Liver (tissue), 9 donors: ENCODE measurements around the gene SHC4. TPM values are rescaled to one million over a fixed set of nuclear protein-coding genes. Genes with fewer than 3 reads are reported as not detected.

ENCODE experiments used
- DNase-seq: peaks from one replicate; pipeline ENCODE4 v3.0.0-alpha.2; 2017; ENCODE audit warnings: low spot score
- H3K27ac ChIP-seq, 2 donors: one replicate each; pipeline ENCODE4 v1.7.0; 2013; ENCODE audit warnings: inconsistent platforms in 2 of 2, low read length in 2 of 2, control low read depth in 1 of 2, low read depth in 1 of 2, mild to moderate bottlenecking in 1 of 2
- H3K27me3 ChIP-seq, 4 donors: one replicate each; pipeline versions ENCODE4 v1.6.1 to v1.7.0; 2013; ENCODE audit warnings: low read length in 3 of 4, inconsistent platforms in 1 of 4, mild to moderate bottlenecking in 1 of 4, moderate library complexity in 1 of 4; ENCODE audit not compliant: control insufficient read depth in 4 of 4, insufficient read depth in 4 of 4
- H3K36me3 ChIP-seq, 4 donors: one replicate each; pipeline versions ENCODE4 v1.6.1 to v1.7.0; 2013; ENCODE audit warnings: low read length in 3 of 4, mild to moderate bottlenecking in 3 of 4, low read depth in 1 of 4, moderate library complexity in 1 of 4; ENCODE audit not compliant: control insufficient read depth in 4 of 4, insufficient read depth in 3 of 4
- H3K4me1 ChIP-seq, 4 donors: one replicate each; pipeline versions ENCODE4 v1.6.1 to v1.7.0; 2013; ENCODE audit warnings: low read length in 3 of 4, mild to moderate bottlenecking in 3 of 4, moderate library complexity in 1 of 4; ENCODE audit not compliant: control insufficient read depth in 4 of 4, insufficient read depth in 4 of 4
- H3K4me3 ChIP-seq, 3 donors: one replicate each; pipeline versions ENCODE4 v1.6.1 to v1.7.0; 2013; ENCODE audit warnings: low read length in 3 of 3, control low read depth in 1 of 3, low read depth in 1 of 3, mild to moderate bottlenecking in 1 of 3
- H3K9ac ChIP-seq, 2 donors: one replicate each; pipeline ENCODE4 v1.7.0; 2013; ENCODE audit warnings: low read length in 2 of 2, mild to moderate bottlenecking in 2 of 2, moderate library complexity in 2 of 2, control low read depth in 1 of 2, low read depth in 1 of 2
- H3K9me3 ChIP-seq, 4 donors: one replicate each; pipeline versions ENCODE4 v1.6.1 to v1.7.0; 2013; ENCODE audit warnings: low read length in 3 of 4; ENCODE audit not compliant: control insufficient read depth in 4 of 4
- EGR1 ChIP-seq, 2 donors: IDR thresholded peaks; 2 replicates each; pipeline ENCODE4 v1.6.1; 2016 to 2018; ENCODE audit warnings: antibody characterized with exemption in 2 of 2, low read depth in 2 of 2
- FOXA1 ChIP-seq: IDR thresholded peaks from 2 replicates; pipeline ENCODE4 v1.6.1; 2016; ENCODE audit warnings: antibody characterized with exemption
- FOXA2 ChIP-seq: IDR thresholded peaks from 2 replicates; pipeline ENCODE4 v1.6.1; 2016; ENCODE audit warnings: antibody characterized with exemption
- GABPA ChIP-seq, 2 donors: IDR thresholded peaks in 1 of 2; conservative IDR thresholded peaks in 1 of 2; 2 replicates each; pipeline ENCODE4 v1.6.1; 2016; ENCODE audit warnings: antibody characterized with exemption in 2 of 2, mild to moderate bottlenecking in 1 of 2, moderate library complexity in 1 of 2
- HNF4A ChIP-seq, 2 donors: conservative IDR thresholded peaks; 2 replicates each; pipeline ENCODE4 v1.6.1; 2016; ENCODE audit warnings: antibody characterized with exemption in 2 of 2, mild to moderate bottlenecking in 2 of 2
- HNF4G ChIP-seq: IDR thresholded peaks from 2 replicates; pipeline ENCODE4 v1.6.1; 2016; ENCODE audit warnings: antibody characterized with exemption
- JUND ChIP-seq, 2 donors: IDR thresholded peaks; 2 replicates each; pipeline ENCODE4 v1.6.1; 2016; ENCODE audit warnings: antibody characterized with exemption in 2 of 2
- NR2F2 ChIP-seq: IDR thresholded peaks from 2 replicates; pipeline ENCODE4 v1.6.1; 2016; ENCODE audit warnings: antibody characterized with exemption
- RAD21 ChIP-seq, 2 donors: IDR thresholded peaks; 2 replicates each; pipeline ENCODE4 v1.6.1; 2016; ENCODE audit warnings: antibody characterized with exemption in 2 of 2, mild to moderate bottlenecking in 2 of 2
- RXRA ChIP-seq, 2 donors: IDR thresholded peaks; 2 replicates each; pipeline ENCODE4 v1.6.1; 2017 to 2018; ENCODE audit warnings: antibody characterized with exemption in 2 of 2, mild to moderate bottlenecking in 1 of 2
- SP1 ChIP-seq: IDR thresholded peaks from 2 replicates; pipeline ENCODE4 v1.6.1; 2018; ENCODE audit warnings: antibody characterized with exemption, mild to moderate bottlenecking
- TAF1 ChIP-seq: conservative IDR thresholded peaks from 2 replicates; pipeline ENCODE4 v1.6.1; 2016; ENCODE audit warnings: antibody characterized with exemption, mild to moderate bottlenecking
- YY1 ChIP-seq: IDR thresholded peaks from 2 replicates; pipeline ENCODE4 v1.6.1; 2016; ENCODE audit warnings: antibody characterized with exemption, mild to moderate bottlenecking
- polyA plus RNA-seq, 2 donors: library from polyadenylated mRNA; stranded (reverse) in 1 of 2; unstranded in 1 of 2; fragments of 200-250 nt in 1 of 2; fragments of >200 nt in 1 of 2; fragmentation: Nextera tagmentation in 1 of 2; extraction: Ambion mirVana in 1 of 2; gene quantifications; one replicate each; pipeline versions ENCODE4 v1.2.1 to v1.2.3, GENCODE V29; 2013 to 2015
- total RNA-seq, 2 donors: library from RNA; depleted of rRNA; stranded (reverse); fragments of >200 nt; gene quantifications; one replicate each; pipeline ENCODE4 v1.2.3, GENCODE V29; 2014
- TF ChIP-seq, protein P1 (sequence below): IDR thresholded peaks from 2 replicates; pipeline ENCODE4 v1.6.1; 2016; ENCODE audit warnings: antibody characterized with exemption
- TF ChIP-seq, protein P2 (sequence below): fragments of 150-350 bp; IDR thresholded peaks from 2 replicates; pipeline ENCODE4 v1.5.1; 2017; ENCODE audit warnings: improper control_type of control experiment, low read depth, low read length; ENCODE audit not compliant: missing input control
- TF ChIP-seq, protein P3 (sequence below): IDR thresholded peaks from 2 replicates; pipeline ENCODE4 v1.6.1; 2016; ENCODE audit warnings: antibody characterized with exemption
- TF ChIP-seq, protein P4 (sequence below): IDR thresholded peaks from 2 replicates; pipeline ENCODE4 v1.6.1; 2016; ENCODE audit warnings: antibody characterized with exemption
- donor health status: healthy.
- donor health status: healthy.
- donor health status: healthy.
- donor health status: healthy.
- donor health status: healthy.

SHC4 gene
- total and polyA plus RNA-seq, 4 donors = under 0.01 to 0.19 (median 0.05) TPM

DNA sequence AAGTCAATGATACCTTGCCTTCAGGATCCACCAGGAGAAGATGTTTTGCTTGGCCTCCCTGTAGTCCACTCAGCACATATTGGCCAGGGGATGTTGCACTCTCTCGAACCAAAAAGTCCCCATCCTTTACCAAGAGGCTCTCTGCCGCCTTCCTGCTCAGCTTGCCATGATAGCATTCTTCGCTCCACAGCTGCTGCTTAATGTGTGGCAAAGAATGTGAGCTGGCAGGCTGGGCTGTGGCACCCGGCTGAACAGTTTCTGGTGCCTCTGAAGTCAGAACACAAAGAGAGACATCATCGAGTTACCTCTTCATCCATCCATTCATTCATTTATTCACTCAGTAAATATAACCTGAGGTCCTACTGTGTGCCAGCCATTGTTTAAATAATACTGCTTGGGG is 129.0 kb downstream of the SHC4 start (continued):
- TF ChIP-seq, protein P1, sequence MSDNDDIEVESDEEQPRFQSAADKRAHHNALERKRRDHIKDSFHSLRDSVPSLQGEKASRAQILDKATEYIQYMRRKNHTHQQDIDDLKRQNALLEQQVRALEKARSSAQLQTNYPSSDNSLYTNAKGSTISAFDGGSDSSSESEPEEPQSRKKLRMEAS = no peak
- TF ChIP-seq, protein P2, sequence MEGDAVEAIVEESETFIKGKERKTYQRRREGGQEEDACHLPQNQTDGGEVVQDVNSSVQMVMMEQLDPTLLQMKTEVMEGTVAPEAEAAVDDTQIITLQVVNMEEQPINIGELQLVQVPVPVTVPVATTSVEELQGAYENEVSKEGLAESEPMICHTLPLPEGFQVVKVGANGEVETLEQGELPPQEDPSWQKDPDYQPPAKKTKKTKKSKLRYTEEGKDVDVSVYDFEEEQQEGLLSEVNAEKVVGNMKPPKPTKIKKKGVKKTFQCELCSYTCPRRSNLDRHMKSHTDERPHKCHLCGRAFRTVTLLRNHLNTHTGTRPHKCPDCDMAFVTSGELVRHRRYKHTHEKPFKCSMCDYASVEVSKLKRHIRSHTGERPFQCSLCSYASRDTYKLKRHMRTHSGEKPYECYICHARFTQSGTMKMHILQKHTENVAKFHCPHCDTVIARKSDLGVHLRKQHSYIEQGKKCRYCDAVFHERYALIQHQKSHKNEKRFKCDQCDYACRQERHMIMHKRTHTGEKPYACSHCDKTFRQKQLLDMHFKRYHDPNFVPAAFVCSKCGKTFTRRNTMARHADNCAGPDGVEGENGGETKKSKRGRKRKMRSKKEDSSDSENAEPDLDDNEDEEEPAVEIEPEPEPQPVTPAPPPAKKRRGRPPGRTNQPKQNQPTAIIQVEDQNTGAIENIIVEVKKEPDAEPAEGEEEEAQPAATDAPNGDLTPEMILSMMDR = no peak
- TF ChIP-seq, protein P3, sequence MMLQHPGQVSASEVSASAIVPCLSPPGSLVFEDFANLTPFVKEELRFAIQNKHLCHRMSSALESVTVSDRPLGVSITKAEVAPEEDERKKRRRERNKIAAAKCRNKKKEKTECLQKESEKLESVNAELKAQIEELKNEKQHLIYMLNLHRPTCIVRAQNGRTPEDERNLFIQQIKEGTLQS = no peak
- TF ChIP-seq FOXA1 (no peak), HNF4G (no peak), GABPA (IDR thresholded peaks at IDR 0.05 in 1 of 2, conservative IDR thresholded peaks at IDR 0.05 in 1 of 2) (no peak), RXRA (IDR thresholded peaks at IDR 0.05) (no peak), EGR1 (IDR thresholded peaks at IDR 0.05; ENCODE audit: low read depth in 2 of 2) (no peak), RAD21 (IDR thresholded peaks at IDR 0.05) (no peak)

DNA sequence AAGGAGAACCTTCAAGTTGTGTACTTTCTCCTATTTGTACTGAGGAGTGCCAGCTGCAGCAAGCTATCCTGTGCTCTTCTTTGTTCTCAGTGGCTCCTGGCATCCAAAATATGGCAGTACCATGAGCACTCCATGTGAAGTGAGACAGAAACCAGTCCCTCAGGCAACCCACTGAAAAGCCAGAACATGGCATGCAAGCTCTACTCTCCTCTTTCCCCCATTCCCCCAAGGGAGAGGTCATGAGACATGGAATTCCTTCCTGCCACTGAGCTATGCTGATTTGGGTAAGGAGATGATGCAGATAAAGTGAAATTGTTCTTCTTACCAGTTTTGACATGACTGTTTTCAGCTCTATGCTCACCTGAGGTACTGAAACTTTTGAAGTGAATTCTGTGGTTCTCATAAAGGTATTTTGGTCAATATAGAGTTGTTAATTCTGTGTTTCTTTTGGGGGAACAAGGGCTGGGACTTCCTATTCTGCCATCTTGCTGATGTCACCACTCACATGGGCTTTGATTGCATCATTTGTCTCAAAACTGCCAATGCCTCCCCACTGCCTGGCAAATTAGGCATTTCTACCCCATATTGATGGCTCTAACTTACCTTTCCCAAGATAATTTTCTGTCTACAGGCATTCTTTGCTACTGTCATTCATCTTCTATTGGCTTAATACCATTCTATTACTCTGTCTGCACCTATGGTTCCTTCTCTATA is 130.0 kb downstream of the SHC4 start:
- no peak for DNase-seq
- H3K36me3 ChIP-seq = no peaks in the 10 kb centered on the region
- H3K27ac ChIP-seq = no peak overlapping the region
- H3K27me3 ChIP-seq = no peaks in the 10 kb centered on the region
- no peak overlapping the region for H3K9ac ChIP-seq
- H3K4me1 ChIP-seq = no peaks in the 10 kb centered on the region
- no peak overlapping the region for H3K4me3 ChIP-seq
- no peak for TF ChIP-seq EGR1 (IDR thresholded peaks at IDR 0.05; ENCODE audit: low read depth in 2 of 2)
- TF ChIP-seq, protein P3 = no peak
- no peak for TF ChIP-seq JUND (IDR thresholded peaks at IDR 0.05)
- no peak for TF ChIP-seq TAF1
- TF ChIP-seq HNF4A (conservative IDR thresholded peaks at IDR 0.05) = no peak
- no peak for TF ChIP-seq HNF4G
- TF ChIP-seq RXRA (IDR thresholded peaks at IDR 0.05) = no peak
- no peak for TF ChIP-seq FOXA2
- TF ChIP-seq GABPA (IDR thresholded peaks at IDR 0.05 in 1 of 2, conservative IDR thresholded peaks at IDR 0.05 in 1 of 2) = no peak
- no peak for TF ChIP-seq RAD21 (IDR thresholded peaks at IDR 0.05)
- no peak for TF ChIP-seq YY1
- TF ChIP-seq NR2F2 = no peak
- no peak for TF ChIP-seq SP1
- TF ChIP-seq, protein P4, sequence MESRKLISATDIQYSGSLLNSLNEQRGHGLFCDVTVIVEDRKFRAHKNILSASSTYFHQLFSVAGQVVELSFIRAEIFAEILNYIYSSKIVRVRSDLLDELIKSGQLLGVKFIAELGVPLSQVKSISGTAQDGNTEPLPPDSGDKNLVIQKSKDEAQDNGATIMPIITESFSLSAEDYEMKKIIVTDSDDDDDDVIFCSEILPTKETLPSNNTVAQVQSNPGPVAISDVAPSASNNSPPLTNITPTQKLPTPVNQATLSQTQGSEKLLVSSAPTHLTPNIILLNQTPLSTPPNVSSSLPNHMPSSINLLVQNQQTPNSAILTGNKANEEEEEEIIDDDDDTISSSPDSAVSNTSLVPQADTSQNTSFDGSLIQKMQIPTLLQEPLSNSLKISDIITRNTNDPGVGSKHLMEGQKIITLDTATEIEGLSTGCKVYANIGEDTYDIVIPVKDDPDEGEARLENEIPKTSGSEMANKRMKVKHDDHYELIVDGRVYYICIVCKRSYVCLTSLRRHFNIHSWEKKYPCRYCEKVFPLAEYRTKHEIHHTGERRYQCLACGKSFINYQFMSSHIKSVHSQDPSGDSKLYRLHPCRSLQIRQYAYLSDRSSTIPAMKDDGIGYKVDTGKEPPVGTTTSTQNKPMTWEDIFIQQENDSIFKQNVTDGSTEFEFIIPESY = no peak
- peaks cover 0 to 2% (median 1%) of the 10 kb centered on the region in 4 donors for H3K9me3 ChIP-seq

DNA sequence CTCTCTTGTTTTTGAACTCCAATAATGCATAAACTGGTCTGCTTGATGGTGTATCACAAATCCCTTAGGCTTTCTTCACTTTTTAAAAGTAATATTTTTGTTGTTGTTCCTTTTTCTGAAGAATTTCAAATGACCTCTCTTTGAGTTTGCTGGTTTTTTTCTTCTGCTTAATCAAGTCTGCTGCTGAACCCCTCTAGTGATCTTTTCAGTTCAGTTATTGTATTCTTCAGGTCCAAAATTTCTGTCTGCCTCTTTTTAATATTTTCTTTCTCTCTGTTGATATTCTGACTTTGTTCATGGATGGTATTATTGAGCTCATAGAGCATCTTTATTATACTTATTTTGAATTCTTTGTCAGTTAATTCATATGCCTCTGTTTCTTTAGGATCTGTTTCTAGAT is 131.1 kb downstream of the SHC4 start:
- H3K27me3 ChIP-seq = no peaks in the 10 kb centered on the region
- no peak overlapping the region for H3K4me3 ChIP-seq
- no peaks in the 10 kb centered on the region for H3K36me3 ChIP-seq
- no peak for DNase-seq
- H3K9me3 ChIP-seq = peaks cover 0 to 2% (median 1%) of the 10 kb centered on the region in 4 donors
- H3K9ac ChIP-seq = no peak overlapping the region
- H3K27ac ChIP-seq = no peak overlapping the region
- no peaks in the 10 kb centered on the region for H3K4me1 ChIP-seq
- TF ChIP-seq TAF1 = no peak
- no peak for TF ChIP-seq EGR1 (IDR thresholded peaks at IDR 0.05; ENCODE audit: low read depth in 2 of 2)
- TF ChIP-seq, protein P3 = no peak
- no peak for TF ChIP-seq HNF4A (conservative IDR thresholded peaks at IDR 0.05)
